NCI-H1694 treated with DMSO at 0.1 percent for 48 hours (cell line): ENCODE measurements around the gene YRDC.
"Not testable (repeated sequence)": the region's sequence is repeated elsewhere in the genome, so short reads cannot be mapped to it uniquely, and the experiment has no call there.

Source experiments
- DNase-seq: peaks from one replicate; lab custom pipeline; 2025; lab: John Stamatoyannopoulos, UW

Gene YRDC

DNA sequence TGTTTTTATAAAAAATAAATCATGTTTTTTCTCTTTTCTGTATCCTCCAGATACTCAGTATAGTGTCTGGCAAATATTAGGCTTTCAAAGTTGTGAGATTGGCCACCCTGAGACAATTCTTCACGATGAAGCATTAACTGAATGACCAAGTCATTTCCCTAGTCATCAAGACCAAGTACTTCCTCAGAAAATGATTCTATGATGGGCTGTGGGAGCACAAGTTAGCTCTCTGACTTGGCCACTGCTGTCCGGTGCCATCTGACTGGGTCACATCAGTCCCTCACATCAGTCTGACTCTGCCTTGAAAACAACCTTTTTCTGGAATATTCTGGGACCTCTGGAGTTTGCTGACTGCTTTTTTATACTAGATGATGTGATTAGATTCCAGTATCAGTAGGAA lies 13.5 kb upstream of the YRDC start:
- DNase-seq, result no peak

DNA sequence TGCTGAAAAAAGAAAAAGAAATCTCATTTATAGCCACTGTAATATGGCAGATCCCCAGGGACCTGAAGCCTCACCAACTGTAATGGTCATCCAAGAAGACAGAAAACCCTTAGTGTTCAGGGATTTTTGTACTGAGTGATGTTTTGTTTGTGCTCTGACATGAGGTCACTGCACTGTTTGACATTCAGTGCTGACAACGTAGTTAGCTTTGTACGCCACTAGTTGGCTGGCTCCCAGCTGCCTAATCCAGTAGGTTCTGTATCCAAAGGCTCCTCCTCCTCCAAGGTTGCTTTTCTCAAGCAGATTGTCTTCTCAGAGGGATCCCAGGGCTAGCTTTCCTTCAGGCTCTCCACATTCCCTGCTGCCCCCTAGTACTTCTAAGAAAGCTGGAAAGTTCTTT lies 9.5 kb upstream of the YRDC start:
- DNase-seq, result no peak

DNA sequence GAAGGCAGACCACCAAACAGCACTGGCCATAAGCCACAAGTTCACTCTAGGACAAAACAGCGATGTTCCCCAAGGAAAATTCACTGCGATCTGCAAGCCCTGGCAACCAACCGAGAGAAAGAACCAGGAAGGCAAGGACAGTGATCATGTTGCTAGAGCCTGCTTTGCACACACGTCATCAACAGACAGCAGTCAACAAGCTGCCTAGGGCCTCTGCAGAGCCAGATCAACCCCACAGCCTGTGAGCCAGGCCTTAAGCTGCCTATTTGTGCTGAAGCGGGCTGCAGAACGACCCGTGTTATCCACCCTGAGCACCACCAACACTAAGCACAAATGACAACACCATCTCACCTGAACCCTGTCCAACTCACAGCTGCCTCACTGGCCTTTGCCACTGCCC lies 6.2 kb upstream of the YRDC start:
- DNase-seq, result no peak

DNA sequence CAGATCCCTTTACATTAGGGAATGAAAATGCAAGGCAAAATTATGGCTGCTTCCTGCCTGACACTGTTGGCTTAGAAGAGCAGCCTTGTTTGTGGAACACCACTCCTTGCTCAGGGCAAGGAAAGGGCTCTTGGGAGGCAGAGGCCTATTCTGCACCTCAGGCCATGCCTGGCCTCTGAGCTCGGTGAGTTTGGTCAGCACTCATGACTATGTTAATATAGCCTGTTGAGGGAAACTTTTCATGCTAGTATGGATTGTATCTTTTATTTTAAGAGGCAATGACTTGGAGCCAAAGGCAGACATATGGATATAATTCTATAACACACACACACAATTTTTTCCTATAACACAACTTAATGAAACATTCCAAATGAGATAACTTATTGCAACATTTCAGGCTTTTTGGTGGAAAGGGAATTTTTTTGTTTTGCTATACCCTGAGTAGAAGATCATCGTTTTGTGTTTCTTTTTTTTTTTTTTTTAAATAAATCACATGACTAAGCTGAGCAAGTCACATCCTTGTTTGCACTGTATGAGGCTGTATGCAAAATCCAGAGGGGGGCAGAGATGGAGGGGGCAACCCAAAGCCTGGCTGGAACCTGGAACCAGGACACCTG lies 5.6 kb upstream of the YRDC start:
- no peak for DNase-seq

DNA sequence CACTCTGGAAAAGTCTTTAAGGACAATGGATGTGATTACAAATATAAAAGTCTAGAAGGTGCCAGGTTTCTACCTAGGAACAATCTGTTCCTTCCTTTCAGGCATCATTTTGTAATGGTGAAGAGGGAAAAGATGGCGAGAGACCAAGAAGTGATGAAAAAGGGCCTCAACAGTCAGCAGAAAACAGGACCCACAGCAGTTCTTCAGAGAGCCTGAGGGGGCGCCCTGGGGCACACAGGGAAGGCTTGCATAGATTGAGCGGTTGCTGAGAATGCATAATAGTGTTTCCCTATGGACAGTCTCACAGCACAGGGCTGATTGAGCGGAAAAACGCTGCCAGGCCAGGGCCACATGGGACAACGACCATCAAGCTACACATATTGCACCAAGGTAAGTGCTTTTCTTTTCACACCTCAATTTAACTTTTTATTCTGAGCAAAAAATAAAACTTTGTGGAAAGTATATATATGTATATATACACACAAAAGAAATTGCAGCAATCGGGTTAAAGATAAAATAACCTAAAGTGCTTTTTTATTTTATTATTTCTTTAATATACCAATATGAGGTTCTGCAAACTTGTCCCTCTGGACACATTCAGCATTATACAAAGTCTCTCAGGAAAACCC lies 3.1 kb upstream of the YRDC start:
- peak; percentile 73 for DNase-seq

DNA sequence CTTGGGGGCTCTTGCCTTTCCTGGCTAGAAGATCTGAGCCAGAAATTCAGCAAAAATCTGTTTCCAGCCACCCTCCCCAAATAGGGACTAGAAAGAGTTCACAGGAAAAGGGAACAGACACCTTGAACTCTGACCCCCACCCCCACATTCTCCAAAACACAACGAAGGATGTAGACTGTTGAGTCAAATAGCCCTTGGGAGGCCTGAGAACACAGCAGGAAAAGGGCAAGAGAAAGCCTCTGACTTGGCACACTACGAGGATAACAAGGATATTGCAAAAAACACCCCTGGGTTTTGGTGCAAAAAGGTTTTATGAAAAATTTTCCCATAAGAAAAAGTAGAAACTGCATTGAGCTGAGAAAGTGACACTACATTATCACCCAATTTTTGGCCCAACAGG lies 1.9 kb upstream of the YRDC start:
- DNase-seq, result no peak

DNA sequence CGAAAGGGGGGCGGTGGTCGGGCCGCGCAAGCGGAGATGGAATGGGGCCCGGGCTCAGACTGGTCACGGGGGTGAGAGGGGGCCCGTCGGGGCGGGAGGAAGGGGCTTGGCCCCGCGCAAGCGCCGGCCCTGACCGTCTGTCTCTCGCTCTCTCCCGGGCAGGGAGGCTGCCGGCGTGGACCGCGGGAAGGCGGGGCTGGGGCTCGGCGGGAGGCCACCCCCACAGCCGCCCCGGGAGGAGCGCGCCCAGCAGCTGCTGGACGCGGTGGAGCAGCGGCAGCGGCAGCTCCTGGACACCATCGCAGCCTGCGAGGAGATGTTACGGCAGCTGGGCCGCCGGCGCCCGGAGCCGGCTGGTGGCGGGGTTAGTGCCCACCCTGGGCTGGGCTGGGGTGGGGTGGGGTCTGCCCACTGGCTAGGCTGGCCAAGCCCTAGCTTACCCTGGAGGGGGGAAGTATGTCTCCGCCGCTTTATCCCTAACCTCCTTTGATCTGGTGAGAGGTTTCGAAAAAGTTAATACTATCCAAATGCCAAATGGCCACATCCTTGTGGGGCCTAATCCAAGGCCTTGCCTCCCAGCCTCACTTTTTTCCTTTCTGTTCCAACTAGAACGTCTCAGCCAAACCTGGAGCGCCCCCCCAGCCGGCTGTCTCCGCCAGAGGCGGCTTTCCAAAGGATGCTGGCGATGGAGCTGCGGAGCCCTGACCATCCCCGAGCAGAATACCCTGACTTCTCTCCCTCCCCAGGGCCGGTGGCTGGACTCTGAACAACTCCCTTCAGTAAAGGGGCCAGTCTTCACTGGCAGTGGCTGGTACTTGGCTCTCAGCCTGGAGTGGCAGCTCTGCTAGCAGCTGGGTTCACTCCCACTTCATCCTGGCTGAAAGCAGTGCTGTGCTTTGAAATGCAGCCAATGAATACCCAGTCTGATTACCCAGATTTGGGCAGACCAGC lies 636 bp upstream of the YRDC start:
- DNase-seq, result peak; percentile 60

DNA sequence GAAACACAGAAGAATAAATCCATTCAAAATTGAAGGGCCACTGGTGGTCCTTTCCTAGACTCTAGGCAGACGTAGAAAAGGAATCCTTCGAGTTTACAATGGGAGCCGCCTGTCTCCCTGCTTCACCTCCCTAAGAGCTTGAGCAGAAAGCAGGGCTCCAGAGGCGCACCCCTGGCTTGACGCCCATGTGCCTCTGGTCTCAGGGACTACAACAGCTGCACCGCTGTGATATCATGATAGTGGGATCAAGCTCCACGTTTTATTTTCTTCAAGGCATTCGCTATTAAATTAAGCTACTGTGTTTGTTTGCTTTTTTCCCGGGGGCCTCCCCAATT lies 821 bp downstream of the YRDC start:
- no peak for DNase-seq

DNA sequence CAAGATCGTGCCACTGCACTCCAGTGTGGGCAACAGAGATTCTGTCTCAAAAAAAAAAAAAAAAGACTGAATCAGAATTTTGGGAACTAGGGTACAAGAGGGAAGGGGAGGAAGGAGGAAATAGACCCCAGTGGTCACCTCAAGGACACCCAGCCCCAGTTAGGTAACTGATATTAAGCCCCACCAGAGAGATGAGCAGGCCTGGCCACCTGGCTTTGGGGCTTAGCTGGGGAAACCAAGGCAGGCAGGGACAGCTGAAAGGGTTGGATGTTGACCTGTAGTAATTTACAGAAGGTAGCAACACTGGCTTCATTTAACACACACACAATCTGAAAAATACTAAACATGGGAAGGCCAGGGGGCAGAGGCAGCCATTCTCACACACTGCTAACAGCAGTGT lies 5.6 kb downstream of the YRDC start:
- no peak for DNase-seq

DNA sequence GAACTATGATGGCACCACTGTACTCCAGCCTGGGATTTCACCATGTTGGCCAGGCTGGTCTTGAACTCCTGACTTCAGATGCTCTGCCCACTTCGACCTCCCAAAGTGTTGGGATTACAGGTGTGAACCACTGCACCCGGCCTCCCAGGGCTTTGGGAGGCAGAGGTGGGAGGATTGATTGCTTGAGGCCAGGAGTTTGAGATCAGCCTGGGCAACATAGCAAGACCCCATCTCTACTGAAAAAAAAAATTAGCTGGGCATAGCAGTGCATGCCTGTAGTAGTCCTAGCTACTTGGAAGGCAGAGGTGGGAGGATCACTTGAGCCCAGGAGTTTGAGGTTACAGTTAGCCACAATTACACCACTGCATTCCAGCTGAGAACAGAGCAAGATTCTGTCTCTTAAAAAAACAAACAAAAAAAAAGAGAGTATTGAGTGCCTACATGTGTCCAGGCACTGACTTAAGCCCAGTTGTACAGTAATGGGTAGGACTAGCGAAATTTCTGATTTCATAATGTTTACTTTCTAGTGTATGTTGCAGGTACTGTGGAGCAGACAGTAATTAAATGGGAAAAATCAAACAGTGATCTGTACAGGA lies 10.2 kb downstream of the YRDC start:
- DNase-seq, result no peak

DNA sequence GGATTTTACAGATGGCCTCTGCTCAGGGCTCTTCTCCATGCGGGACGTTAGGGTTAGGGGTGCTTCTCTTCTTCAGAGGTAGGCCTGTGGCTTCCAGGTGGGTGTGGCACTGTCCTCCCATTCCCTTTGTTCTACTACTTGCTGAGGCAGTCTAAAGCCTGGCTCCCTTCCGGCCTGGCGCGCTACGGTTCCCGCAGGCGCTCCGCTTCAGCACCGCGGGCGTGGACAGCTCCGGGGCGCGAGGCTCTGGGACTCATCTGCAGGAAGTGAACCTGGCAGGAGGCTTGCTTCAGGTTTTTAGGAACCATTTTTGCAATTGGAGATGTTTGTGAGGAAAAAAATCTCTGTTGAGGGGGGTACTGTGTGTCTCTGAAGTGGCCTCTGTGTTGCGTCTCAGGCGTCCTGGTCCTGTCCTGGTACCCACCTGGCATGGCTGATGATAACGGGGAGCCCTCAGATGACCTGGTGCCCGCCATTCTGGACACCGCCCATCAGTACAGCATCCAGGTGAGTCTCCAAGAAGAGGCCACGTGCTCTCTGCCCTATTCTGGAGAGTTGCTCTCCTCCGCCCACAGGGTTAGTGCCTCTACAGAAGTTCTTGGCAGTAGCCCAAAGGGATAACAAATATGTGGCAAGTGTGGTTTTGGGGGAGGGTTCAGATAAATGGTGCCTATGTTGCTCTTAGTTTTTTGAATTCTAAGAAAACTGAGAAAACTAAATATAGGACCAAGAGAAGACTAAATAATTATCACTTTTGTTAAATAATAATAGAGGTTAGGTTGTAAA lies 12.5 kb downstream of the YRDC start:
- DNase-seq, result no peak

DNA sequence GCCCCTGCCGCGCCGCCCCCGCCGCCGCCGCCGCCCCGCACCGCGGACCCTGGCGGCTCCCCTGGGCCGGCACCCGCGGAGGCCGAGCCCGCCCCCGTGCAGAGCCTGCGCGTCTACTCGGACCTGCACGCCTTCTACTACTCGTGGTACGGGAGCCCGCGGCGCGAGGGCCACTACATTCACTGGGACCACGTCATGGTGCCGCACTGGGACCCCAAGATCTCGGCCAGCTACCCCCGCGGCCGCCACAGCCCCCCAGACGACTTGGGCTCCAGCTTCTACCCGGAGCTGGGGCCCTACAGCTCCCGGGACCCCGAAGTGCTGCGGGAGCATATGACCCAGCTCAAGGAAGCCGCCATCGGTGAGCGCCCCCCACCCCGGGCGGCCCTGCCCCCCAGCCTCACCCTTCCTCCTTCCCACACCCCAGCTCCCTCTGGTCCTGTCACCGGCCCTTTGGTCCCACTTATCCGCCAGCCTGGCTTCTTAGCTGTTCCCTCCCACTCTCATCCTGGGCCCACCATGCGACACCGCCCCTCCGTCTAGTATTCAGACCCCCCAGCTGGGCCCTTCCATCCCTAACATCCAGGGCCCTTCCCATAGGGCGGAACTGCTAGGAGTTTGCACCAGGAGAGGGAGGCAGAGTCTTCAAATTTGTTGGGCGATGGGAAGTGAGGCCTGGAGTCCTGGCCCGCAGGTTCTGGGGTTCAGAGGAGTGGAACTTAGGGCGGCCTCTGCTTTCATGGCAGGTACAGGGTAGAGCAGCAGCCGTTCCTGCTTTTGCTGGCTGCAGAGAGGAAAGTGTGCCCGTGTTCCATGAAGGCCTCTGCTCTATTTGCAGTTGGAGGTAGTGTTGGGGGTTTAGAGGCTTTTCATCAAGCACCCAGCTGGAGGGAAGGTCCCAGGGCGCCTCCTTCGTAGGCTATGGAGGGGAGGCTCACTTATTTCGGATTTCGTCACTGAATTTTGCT lies 13.4 kb downstream of the YRDC start:
- DNase-seq, result no peak

DNA sequence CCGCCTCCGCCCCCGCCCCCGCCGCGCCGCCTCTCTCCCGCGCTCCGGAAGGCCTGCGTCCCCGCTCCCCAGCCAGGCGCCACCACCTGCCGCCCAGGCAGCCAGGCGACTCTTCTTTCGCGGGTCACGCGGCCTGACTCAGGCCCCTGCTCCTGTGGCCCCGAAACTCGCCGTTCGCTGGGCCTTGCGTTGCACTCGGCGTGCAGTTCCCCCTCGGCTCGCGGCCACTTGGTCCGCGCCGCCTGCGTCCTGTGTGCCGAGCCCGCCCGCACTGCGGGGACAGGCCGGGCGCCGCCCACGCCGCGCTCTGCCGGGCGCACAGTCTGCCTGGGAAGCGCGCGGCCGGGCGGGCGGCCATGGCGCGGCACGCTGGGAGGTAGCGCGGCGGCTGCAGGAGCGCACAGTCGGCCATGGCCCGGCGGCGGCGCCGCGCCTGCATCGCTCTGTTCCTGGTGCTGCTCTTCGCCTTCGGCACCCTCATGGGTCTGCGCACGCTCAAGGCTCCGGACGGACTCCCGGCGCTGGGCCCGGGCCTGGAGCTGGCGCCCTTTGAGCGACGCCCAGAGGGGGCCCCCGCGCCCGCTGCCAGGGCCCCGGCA lies 14.1 kb downstream of the YRDC start, which contains the start of gene MANEAL:
MANEAL (plus strand) TSS at position 75 of the 599 bp plus-strand sequence; CDS start at position 411, 336 bp downstream.
- DNase-seq, result peak; percentile 14

DNA sequence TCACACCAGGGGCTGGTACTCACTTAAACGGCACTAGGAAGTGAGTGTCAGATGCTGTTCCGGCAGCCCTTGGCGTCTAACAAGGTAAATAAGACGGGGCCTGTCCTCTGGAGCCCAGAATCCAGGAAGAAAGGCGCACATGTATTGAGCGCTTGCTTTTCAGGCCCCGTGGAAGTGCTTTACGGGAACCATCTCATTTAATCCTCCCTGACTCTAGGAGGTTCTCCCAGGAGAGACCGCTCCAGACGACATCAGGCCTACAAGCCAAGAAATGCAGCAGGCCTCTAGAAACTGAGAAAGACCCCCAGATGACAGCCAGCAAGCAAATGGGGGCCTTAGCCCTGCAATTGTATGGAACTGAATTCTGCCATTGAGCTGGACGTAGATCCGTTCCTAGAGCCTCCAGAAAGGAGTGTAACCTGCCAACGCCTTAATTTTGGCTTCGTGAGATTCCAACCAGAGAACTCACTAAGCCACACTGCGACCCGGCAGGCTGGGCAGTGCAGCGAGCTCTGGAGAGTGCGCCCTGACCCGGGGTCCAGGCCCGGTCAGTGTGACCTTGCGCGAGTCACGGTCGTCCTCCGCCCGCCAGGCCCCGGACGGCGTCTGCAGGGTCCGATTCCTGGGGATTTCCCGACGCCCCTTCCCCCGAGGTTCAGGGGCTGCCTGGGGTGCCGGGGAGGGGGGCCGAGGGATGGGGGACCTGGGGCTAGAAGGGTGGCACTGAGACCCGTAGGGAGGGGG lies 14.9 kb downstream of the YRDC start:
- DNase-seq, result no peak

DNA sequence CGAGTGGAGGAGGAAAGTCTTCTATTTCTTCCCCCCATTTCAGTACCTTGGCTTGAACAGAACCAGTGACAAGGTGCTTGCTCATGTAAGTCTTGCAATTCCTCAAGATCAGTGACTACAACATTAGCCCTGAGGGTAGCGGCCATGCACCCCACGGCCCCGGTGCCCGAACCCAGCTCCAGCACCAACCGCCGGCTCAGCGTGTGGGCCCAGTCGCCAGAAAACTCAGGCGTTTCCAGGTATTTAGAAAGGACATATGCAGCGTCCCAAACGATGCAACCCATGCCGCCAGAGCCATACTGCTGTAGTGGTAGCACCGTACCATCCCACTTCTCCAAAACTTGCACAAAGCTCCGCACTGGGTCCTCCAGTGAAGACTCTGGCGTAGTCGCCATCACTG lies 25.5 kb downstream of the YRDC start:
- no peak for DNase-seq

DNA sequence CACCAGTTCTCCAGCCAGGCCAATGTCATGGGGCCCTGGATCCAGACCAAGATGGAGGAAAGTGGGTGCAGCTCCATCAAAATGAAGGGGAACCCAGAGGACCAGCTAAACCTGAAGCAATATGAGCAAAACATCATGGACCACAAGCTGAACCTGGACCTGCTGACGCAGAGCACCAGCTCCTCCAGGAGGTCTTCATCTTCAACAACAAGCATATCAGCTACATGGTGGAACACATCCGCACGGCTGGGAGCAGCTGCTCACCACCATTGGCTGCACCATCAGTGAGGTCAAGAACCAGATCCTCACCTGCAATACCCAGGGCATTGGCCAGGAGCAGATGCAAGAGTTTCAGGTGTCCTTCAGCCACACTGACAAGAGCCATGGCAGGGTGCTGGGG lies 29.4 kb downstream of the YRDC start:
- DNase-seq, result no peak

DNA sequence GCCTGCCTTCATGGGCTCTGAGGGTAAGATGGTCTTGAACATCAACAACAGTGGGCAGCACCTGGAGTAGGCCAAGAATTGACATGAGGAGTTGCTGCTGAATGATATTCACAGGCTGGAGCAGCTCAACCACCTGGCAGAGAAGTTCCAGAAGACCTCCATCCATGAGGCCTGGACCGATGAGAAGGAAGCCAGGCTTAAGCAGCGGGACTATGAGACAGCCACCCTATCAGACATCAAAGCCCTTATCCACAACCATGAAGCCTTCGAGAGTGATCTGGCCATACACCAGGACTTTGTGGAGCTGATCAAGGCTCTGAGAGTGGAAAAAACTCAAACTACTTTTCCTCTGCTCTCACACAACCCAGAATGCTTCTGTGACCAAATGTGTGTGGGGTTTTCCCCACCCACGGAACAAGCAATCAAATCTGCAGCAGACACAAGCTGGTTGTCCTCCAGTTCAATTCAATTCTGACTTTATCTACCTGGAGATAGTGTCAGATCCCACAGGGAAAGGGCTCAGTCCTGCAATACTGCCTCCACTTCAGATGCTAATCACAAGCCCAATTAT lies 31.0 kb downstream of the YRDC start:
- DNase-seq, result no peak

DNA sequence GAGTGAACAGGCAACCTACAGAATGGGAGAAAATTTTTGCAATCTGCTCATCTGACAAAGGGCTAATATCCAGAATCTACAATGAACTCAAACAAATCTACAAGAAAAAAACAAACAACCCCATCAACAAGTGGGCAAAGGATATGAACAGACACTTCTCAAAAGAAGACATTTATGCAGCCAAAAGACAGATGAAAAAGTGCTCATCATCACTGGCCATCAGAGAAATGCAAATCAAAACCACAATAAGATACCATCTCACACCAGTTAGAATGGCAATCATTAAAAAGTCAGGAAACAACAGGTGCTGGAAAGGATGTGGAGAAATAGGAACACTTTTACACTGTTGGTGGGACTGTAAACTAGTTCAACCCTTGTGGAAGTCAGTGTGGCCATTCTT lies 36.6 kb downstream of the YRDC start:
- DNase-seq, result not testable (repeated sequence)

DNA sequence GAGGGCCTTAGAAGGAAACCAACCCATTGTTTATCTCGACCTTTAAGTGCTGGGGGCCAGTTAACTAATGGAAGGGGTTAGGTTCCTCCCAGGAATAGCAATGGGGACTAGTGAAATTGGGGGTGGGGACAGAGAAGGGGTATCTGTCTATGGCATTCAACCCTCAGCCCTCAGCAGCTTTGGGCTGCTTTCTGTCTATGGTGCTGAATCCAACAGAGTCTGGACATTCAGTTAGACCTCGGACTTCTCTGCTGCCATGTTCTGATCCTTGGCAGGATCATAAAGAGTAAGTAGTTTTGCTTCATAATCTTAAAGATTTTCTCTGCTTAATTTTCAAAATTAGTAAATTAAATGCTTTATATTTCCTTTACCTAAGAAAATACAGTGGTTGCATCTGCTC lies 40.5 kb downstream of the YRDC start:
- DNase-seq, result no peak
